ENCODE measurements around the gene NCSTN.

NCSTN gene

GRCh38 chr1:160353223-160353622 is 10.0 kb downstream of the NCSTN start:
- no peak for FAIRE-seq

DNA sequence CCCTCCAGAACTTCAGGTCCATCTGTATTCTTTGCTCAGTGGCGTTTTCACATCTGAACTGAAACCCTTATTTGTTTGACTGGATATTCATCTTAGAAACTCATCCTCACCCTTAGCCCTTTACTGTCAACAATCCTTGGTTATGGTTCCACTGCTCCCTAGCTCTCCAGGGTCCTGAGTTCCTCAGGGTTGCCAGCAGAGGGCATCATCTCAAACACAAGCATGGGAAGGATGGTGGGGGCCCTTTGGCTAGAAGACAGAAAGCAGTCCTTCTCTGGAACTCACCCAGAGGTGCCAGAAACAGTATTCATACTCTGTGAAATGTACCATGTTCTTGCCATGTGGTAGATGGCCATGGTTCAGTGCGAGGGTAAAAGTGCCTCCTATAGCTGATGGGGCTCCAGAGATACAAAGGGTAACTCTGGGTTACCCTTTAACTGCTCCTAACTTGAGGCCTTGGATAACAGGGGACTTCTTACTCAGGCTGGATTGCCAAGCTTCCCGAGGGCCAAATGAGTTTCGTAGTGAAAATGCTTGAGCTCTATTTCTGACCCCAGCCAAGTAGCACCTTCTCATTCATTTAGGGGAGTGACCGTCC is 11.3 kb downstream of the NCSTN start:
- no peak for FAIRE-seq

DNA sequence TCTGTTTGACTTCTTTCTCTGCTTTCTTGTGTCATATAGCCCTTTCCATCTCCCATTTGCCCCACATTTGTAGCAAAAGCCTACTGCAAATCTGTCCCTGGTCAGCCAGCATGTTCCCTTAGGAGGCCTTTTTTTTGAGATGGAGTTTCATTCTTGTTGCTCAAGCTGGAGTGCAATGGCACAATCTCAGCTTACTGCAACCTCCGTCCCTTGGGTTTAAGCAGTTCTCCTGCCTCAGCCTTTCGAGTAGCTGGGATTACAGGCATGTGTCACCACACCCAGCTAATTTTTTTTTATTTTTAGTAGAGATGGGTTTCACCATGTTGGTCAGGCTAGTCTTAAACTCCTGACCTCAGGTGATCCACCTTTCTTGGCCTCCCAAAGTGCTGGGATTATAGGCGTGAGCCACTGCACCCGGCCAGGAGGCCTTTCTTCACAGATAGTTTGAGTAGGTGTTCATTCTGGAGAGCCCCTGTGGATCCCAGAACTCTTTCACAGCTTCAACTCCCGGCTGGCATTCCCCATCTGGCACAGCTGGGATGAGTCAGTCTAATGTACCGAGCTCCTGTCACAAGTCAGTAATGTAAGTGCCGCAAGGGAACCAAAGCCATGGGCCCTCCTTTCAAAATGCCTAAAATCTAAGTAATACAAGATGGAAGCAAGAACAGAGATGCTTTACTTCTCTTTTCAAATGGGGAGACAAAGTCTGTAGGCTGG is 14.3 kb downstream of the NCSTN start:
- no peak for FAIRE-seq

GRCh38 chr1:160358073-160358472 is 14.9 kb downstream of the NCSTN start:
- FAIRE-seq, result no peak

GRCh38 chr1:160359559-160360226 is 16.5 kb downstream of the NCSTN start:
- FAIRE-seq, result no peak

DNA sequence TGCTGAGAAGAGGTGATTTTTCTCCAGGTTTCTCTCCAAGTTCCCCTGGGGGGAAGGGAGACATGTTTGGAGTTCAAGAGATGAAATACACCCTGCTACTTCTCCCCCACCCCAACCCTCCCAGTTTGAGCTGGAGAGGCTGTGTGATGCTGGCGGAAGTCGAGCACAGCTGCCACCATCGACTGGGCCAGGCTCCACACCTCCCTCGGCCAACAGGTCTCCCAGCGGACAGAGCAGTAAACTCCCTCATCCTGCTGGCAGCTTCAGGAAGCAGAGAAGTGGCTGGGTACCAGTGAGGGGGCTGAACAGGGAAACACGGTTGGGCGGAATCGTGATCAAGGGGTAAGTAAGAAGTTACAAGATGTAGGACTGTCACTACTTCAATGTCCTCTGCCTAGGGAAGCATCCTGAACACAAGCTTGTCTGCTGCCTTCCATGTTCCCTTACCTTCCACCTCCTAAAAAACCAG is 17.1 kb downstream of the NCSTN start:
- no peak for FAIRE-seq

DNA sequence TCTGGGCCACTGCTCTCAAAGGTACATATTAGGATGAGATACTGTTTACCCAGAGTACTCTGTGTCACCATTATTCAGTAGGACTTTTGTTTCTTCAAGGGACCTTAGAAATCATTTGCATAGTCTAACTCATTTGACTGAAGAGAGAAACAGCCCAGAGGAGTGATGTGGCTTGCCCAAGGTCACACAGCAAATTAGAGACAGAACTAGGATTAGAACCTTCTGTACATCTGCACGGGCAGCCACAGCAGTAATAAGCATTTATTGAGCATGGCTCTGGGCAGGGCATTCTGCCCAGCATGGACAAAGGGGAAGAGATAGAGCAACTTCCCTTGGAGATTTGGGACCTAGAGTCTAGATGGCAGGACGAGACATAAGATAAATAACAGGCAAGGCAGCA is 18.0 kb downstream of the NCSTN start:
- FAIRE-seq, result no peak

- no peak for FAIRE-seq
Measured at GRCh38 chr1:160361814-160362167, 18.6 kb downstream of the NCSTN start.

DNA sequence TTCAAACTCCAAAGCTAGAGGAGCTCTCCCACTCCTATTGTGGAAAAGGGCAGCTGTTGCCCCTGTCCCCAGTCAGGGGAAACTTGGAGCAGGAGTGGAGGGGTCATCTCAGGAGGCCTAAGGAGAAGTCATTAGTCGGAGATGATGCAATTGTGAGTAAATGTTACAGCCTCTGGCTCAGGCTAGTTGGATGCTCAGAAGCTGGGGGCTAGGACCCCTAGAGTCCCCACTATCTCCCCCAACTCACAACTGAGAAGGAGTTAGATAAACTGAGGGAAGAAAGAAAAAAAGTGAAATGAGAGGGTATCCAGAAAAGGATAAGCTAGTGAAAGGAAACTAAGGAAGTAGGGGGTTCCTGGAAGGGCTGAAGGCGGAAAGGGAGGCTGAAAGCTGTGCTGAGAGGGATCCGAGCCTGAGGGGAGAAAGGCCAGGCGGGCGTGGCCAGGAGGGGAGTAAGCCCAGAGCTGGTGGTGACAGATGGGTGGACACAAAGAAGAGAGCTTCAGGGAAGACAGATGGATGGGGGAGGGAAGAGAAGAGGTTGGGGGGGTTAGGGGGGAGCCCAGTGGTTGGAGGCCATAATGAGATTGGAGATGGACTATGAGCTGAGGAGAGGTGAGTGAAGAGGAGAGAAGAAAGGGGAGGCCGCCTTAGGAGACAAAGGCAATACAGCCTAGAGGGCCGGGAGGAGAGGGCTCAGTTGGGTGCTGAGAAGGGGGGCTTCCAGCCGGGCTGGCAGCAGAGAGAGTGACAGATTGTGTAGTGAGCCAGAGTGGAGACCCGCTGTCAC is 19.2 kb downstream of the NCSTN start:
- FAIRE-seq, result no peak

GRCh38 chr1:160363010-160363409 is 19.8 kb downstream of the NCSTN start:
- FAIRE-seq, result no peak

DNA sequence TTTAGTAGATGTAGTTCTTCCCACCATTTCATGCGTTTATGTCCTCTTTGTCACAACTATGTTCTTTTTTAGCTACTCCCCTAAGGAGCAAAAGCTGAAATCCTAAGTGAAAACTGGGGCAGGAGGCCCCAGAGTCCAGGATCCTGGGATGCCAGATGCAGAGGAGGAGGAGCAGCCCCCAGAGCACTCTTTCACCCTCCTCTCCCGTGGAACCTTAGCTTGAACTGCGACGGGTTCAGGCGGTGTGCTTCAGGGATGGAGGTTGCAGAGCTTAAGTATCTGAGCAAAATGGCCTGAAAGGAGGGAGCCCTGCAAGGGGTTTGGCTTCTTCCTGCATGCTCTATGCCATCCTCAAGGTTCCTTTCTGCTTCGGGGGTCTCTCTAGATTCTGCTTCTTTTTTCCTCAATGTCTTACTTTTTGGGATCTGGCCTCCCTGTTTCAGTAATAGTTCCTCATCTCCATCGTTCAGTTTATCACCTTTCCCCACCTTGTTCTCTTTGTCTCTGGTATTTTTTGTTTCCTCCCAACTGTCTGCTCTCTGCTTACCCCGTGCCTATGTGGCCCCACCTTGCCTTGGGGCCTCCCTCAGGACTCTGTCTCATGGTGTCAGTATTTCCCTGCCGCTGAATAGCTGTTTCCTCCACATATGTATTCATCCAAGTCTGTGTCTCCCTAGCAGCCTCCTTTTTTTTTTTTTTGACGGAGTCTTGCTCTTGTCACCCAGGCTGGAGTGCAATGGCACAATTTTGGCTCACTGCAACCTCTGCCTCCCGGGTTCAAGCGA is 21.0 kb downstream of the NCSTN start:
- FAIRE-seq, result no peak

- FAIRE-seq, result no peak
Measured at GRCh38 chr1:160365325-160365724, 22.1 kb downstream of the NCSTN start.

- no peak for FAIRE-seq
Measured at GRCh38 chr1:160366731-160367515, 23.7 kb downstream of the NCSTN start, which contains the start of gene NHLH1. Gene NHLH1 (plus strand): TSS chr1:160367071. CDS start chr1:160370732, 3,661 bp downstream.

DNA sequence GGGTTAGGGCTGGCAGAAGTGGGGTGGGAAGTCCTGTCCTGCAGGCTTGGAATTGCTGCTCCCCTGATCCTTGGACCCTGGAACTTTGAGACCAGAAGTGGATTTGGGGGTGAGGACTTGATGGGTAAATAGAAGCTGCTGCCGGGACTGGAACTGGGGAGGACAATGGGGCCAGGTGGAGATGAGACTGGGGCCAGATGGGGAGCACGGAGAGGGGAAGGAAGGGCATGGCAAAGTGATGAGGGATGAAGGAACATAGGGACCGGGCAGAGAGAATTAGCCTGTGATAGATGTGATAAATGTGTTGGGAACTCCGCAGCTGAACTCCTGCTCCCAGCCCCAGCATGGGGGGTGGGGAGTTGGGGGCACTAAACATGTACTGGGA is 24.3 kb downstream of the NCSTN start:
- FAIRE-seq, result no peak

- FAIRE-seq, result no peak
Measured at GRCh38 chr1:160367934-160368923, 25.0 kb downstream of the NCSTN start.

GRCh38 chr1:160369087-160369486 is 25.9 kb downstream of the NCSTN start:
- FAIRE-seq, result no peak

GRCh38 chr1:160370561-160371345 is 27.6 kb downstream of the NCSTN start:
- no peak for FAIRE-seq

DNA sequence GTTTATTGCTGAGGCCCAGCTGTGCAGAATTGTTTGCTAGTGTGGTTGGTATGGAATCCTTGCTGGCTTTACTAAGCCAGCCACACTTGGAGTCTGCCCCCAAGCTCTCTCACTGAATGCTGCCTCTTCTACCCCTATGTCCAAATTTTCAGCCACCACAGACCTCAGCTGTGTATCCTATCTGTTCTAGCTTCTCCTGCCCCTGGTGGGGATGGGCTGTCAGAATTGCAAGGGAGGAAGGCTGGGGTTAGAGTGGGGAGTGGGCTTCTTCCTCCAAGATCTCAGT is 28.1 kb downstream of the NCSTN start:
- FAIRE-seq, result no peak

DNA sequence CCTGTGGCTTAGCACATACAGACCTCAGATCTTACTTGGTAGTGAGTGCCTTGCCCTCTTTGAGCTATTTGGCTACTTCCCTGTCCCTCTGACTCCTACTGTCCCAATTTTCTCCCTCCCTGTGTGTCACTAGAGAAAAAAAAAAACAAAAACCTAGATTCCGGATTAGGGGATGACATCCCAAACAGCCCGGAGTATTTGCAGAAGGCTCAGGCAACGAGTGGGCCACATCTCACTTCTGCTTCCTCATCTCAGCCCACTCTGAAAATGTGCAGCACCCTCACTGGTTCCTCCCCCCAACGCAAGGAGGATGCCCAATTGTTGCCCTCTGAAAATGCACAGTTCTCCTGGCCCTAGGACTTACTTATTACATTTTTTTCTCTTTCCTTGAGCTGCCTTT is 28.6 kb downstream of the NCSTN start:
- FAIRE-seq, result no peak

- no peak for FAIRE-seq
Measured at GRCh38 chr1:160373696-160374095, 30.5 kb downstream of the NCSTN start.

All from islet of Langerhans (tissue), 1 donor.